Astrocyte (in vitro differentiated cells and primary cell): Measurements from ENCODE around the gene CSNK2B. TPM values are rescaled to one million over a fixed set of nuclear protein-coding genes. Genes with fewer than 3 reads are reported as not detected.

Experiments used
- DNase-seq: peaks from one replicate; pipeline ENCODE4 v3.0.0-alpha.2; 2010; ENCODE audit warnings: low read depth
- FAIRE-seq: peaks from 2 replicates; lab custom pipeline; 2011; peaks lifted over from hg19 to GRCh38; lab: Jason Lieb, UNC
- H2AFZ ChIP-seq: 2 replicates; pipeline ENCODE4 v1.6.0; 2012; ENCODE audit warnings: low read depth, low read length, inconsistent platforms
- H3K27ac ChIP-seq: 2 replicates; pipeline ENCODE4 v1.5.1; 2011; ENCODE audit warnings: low read depth, low read length, inconsistent platforms
- H3K27me3 ChIP-seq: 2 replicates; pipeline ENCODE4 v1.6.0; 2011; ENCODE audit warnings: low read length, inconsistent platforms; ENCODE audit not compliant: insufficient read depth
- H3K36me3 ChIP-seq: 2 replicates; pipeline ENCODE4 v1.5.1; 2011; ENCODE audit warnings: low read length, inconsistent platforms; ENCODE audit not compliant: insufficient read depth
- H3K4me1 ChIP-seq: 2 replicates; pipeline ENCODE4 v1.5.1; 2011; ENCODE audit warnings: low read length, inconsistent platforms; ENCODE audit not compliant: insufficient read depth
- H3K4me2 ChIP-seq: 2 replicates; pipeline ENCODE4 v1.6.0; 2012; ENCODE audit warnings: low read length, inconsistent platforms
- H3K4me3 ChIP-seq: 2 replicates; pipeline ENCODE4 v1.5.1; 2011; ENCODE audit warnings: low read depth, mild to moderate bottlenecking, low read length, inconsistent platforms; ENCODE audit not compliant: insufficient read depth
- H3K79me2 ChIP-seq: 2 replicates; pipeline ENCODE4 v1.6.0; 2012; ENCODE audit warnings: mild to moderate bottlenecking, low read length, inconsistent platforms; ENCODE audit not compliant: insufficient read depth
- H3K9ac ChIP-seq: 2 replicates; pipeline ENCODE4 v1.6.0; 2012; ENCODE audit warnings: mild to moderate bottlenecking, low read length, inconsistent platforms
- H3K9me3 ChIP-seq: 2 replicates; pipeline ENCODE4 v1.5.1; 2012; ENCODE audit warnings: low read depth, mild to moderate bottlenecking, low read length, inconsistent platforms; ENCODE audit not compliant: insufficient read depth
- H4K20me1 ChIP-seq: 2 replicates; pipeline ENCODE4 v1.6.0; 2012; ENCODE audit warnings: low read length, inconsistent platforms; ENCODE audit not compliant: insufficient read depth
- H3K27ac Mint-ChIP-seq: one replicate; pipeline ENCODE4 v1.8.0; 2021; ENCODE audit warnings: mild to moderate bottlenecking, mixed read lengths; ENCODE audit not compliant: unreplicated experiment
- H3K27me3 Mint-ChIP-seq: one replicate; pipeline ENCODE4 v1.8.0; 2021; ENCODE audit warnings: low read depth, mixed read lengths; ENCODE audit not compliant: unreplicated experiment
- H3K36me3 Mint-ChIP-seq: one replicate; pipeline ENCODE4 v1.8.0; 2021; ENCODE audit warnings: low read depth, mixed read lengths; ENCODE audit not compliant: unreplicated experiment
- H3K4me1 Mint-ChIP-seq: one replicate; pipeline ENCODE4 v1.8.0; 2021; ENCODE audit warnings: low read depth, mixed read lengths; ENCODE audit not compliant: unreplicated experiment
- H3K4me3 Mint-ChIP-seq: one replicate; pipeline ENCODE4 v1.8.0; 2021; ENCODE audit warnings: mild to moderate bottlenecking, moderate library complexity, mixed read lengths; ENCODE audit not compliant: unreplicated experiment
- H3K9me3 Mint-ChIP-seq: one replicate; pipeline ENCODE4 v1.8.0; 2021; ENCODE audit warnings: mild to moderate bottlenecking, mixed read lengths; ENCODE audit not compliant: unreplicated experiment
- CTCF ChIP-seq: IDR thresholded peaks from 2 replicates; pipeline ENCODE4 v1.5.1; 2011; ENCODE audit warnings: low read depth, mild to moderate bottlenecking, inconsistent platforms, low read length, moderate library complexity; ENCODE audit not compliant: insufficient read depth
- EZH2 ChIP-seq: IDR thresholded peaks from 2 replicates; pipeline ENCODE4 v1.6.1; 2012; ENCODE audit warnings: mild to moderate bottlenecking, low read length, inconsistent platforms; ENCODE audit not compliant: insufficient read depth
- total RNA-seq: library from RNA; stranded (reverse); gene quantifications from 2 replicates; pipeline ENCODE4 v1.2.1, GENCODE V29; 2021

Gene CSNK2B
- total RNA-seq, 1 donor from 2014 or later, result 208 TPM

- H3K9me3 Mint-ChIP-seq, result no peaks in the 10 kb centered on the region
- peaks cover 96% of the 10 kb centered on the region for H4K20me1 ChIP-seq
- FAIRE-seq, result no peak
These were observed 34.1 kb upstream of the CSNK2B start for GRCh38 chr6:31631681-31632278.

GRCh38 chr6:31632279-31632946, 33.5 kb upstream of the CSNK2B start:
- DNase-seq (no peak), FAIRE-seq (no peak)
- Histone ChIP-seq H3K36me3 (peaks cover 62% of the 10 kb centered on the region), H3K9me3 (no peaks in the 10 kb centered on the region), H3K79me2 (peaks cover 51% of the 10 kb centered on the region), H3K9ac (no peak overlapping the region), H4K20me1 (peaks cover 96% of the 10 kb centered on the region), H3K4me3 (no peak overlapping the region), H3K4me2 (no peak overlapping the region), H3K27me3 (no peaks in the 10 kb centered on the region), H2AFZ (no peak overlapping the region), H3K27ac (no peak overlapping the region), H3K4me1 (no peaks in the 10 kb centered on the region)
- Mint-ChIP-seq H3K36me3 (peaks cover 34% of the 10 kb centered on the region), H3K4me3 (no peak overlapping the region), H3K27me3 (no peaks in the 10 kb centered on the region), H3K4me1 (peaks cover 3% of the 10 kb centered on the region), H3K27ac (peak overlapping the region; percentile 47), H3K9me3 (no peaks in the 10 kb centered on the region)
- TF ChIP-seq CTCF, result no peak
- no peak for TF ChIP-seq EZH2

More at GRCh38 chr6:31631681-31632278, 34.1 kb upstream of the CSNK2B start:
- Histone ChIP-seq H3K9ac (no peak overlapping the region), H3K4me2 (no peak overlapping the region), H3K4me3 (no peak overlapping the region), H3K79me2 (peaks cover 57% of the 10 kb centered on the region), H3K36me3 (peaks cover 63% of the 10 kb centered on the region), H3K4me1 (no peaks in the 10 kb centered on the region), H3K27me3 (no peaks in the 10 kb centered on the region), H3K9me3 (no peaks in the 10 kb centered on the region), H3K27ac (no peak overlapping the region), H2AFZ (no peak overlapping the region)
- Mint-ChIP-seq H3K4me3 (no peak overlapping the region), H3K27me3 (no peaks in the 10 kb centered on the region), H3K36me3 (peaks cover 34% of the 10 kb centered on the region), H3K4me1 (no peaks in the 10 kb centered on the region), H3K27ac (no peak overlapping the region)
- no peak for DNase-seq
- TF ChIP-seq EZH2, result no peak
- TF ChIP-seq CTCF, result no peak

DNA sequence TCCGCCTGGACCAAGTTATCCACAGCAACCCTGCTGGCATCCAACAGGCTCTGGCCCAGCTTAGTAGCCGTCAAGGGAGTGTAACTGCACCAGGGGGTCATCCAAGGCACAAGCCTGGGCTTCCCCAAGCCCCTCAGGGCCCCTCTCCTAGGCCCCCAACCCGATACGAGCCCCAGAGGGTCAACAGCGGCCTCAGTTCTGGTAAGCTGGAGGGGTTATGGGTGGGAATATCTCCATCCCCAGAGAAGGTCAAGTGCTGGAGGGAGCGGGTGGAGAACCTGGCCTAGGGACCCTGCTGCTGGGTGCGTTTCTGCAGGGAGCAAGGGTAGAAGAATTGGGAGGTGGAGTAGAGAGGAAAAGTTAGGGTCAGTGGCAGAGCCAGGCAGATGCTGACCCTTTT, 32.4 kb upstream of the CSNK2B start:
- Histone ChIP-seq H3K79me2 (peaks cover 41% of the 10 kb centered on the region), H3K9me3 (no peaks in the 10 kb centered on the region), H3K27ac (no peak overlapping the region), H3K4me3 (no peak overlapping the region), H3K9ac (no peak overlapping the region), H2AFZ (no peak overlapping the region), H4K20me1 (peaks cover 94% of the 10 kb centered on the region), H3K36me3 (peaks cover 56% of the 10 kb centered on the region), H3K4me1 (no peaks in the 10 kb centered on the region), H3K4me2 (no peak overlapping the region), H3K27me3 (no peaks in the 10 kb centered on the region)
- no peak for FAIRE-seq
- H3K4me1 Mint-ChIP-seq, result peaks cover 3% of the 10 kb centered on the region
- no peak for DNase-seq
- no peak for TF ChIP-seq CTCF
- TF ChIP-seq EZH2, result no peak
- H3K9me3 Mint-ChIP-seq, result no peaks in the 10 kb centered on the region
- H3K27ac Mint-ChIP-seq, result no peak overlapping the region
- H3K4me3 Mint-ChIP-seq, result no peak overlapping the region
- H3K36me3 Mint-ChIP-seq, result peaks cover 30% of the 10 kb centered on the region
- H3K27me3 Mint-ChIP-seq, result no peaks in the 10 kb centered on the region
